Measurements from ENCODE around the gene RCAN3. TPM values are rescaled to one million over a fixed set of nuclear protein-coding genes. Genes with fewer than 3 reads are reported as not detected.

RCAN3 gene
- total and polyA plus RNA-seq, 10 of the 15 experiments (the other 5 are each of a cell fraction or from before 2014, with no cell fraction given), result 0.02 to 0.46 (median 0.06) TPM; not detected in 3

DNA sequence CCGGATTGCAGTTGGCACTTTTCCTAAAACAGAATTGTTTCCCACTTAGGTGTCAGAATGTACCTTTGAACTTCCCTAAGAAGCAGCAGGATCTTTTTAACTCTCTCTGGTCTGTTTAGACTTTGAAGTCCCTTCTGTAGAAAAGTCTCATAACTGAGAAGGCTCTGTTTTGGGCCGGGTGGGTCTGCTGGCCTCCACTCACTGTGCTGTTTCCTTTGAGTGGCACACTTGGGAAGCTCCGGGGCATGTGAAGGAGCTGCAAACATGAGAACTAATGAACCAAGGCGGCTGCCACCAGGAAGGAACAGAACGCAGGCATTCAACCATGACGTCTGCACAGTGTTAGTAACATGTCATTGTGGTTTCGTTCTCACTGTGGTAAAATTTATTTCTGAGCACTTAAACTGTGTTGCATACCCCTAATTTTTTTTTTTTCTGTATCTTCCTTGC, 33.8 kb downstream of the RCAN3 start (continued):
- TF ChIP-seq GABPA (IDR thresholded peaks at IDR 0.05; ENCODE audit: low read depth), result no peak
- 0 out of 4 replicates have a peak, but pooled peaks of 1 of the 2 experiments have one; percentile 9 for TF ChIP-seq SRF (IDR thresholded peaks at IDR 0.05; ENCODE audit: low read depth in 2 of 2, low read length in 2 of 2)
- TF ChIP-seq SPI1 (IDR thresholded peaks at IDR 0.05; ENCODE audit: borderline replicate concordance, insufficient read depth, low read depth, low read length), result 0 out of 2 replicates have a peak, but pooled peaks have one; percentile 15
- no peak for TF ChIP-seq TARDBP (IDR thresholded peaks at IDR 0.05; ENCODE audit: borderline replicate concordance)
- peak in 1 of 2 experiments; percentile 39; a peak in 1 of 4 replicates for TF ChIP-seq ETV6 (conservative IDR thresholded peaks at IDR 0.05 in 1 of 2, IDR thresholded peaks at IDR 0.05 in 1 of 2; ENCODE audit: borderline replicate concordance in 1 of 2, low read depth in 1 of 2)
- TF ChIP-seq TBL1XR1 (IDR thresholded peaks at IDR 0.05; ENCODE audit: low read depth, low read length), result no peak
- TF ChIP-seq, protein P1, sequence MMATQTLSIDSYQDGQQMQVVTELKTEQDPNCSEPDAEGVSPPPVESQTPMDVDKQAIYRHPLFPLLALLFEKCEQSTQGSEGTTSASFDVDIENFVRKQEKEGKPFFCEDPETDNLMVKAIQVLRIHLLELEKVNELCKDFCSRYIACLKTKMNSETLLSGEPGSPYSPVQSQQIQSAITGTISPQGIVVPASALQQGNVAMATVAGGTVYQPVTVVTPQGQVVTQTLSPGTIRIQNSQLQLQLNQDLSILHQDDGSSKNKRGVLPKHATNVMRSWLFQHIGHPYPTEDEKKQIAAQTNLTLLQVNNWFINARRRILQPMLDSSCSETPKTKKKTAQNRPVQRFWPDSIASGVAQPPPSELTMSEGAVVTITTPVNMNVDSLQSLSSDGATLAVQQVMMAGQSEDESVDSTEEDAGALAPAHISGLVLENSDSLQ (IDR thresholded peaks at IDR 0.05), result peak; percentile 49; the same call in 1 of the 2 replicates
- no peak for TF ChIP-seq EGR1 (IDR thresholded peaks at IDR 0.05; ENCODE audit: borderline replicate concordance in 1 of 2, low read depth in 2 of 2, low read length in 2 of 2)
- TF ChIP-seq TCF7 (IDR thresholded peaks at IDR 0.05; ENCODE audit: borderline replicate concordance), result no peak
- TF ChIP-seq MTA2 (IDR thresholded peaks at IDR 0.05; ENCODE audit: low read depth), result peak; percentile 60; the same call in 1 of the 2 replicates
- 0 out of 3 replicates have a peak, but pooled peaks have one; percentile 21 for TF ChIP-seq POU2F2 (IDR thresholded peaks at IDR 0.05; ENCODE audit: borderline replicate concordance, low read depth, low read length)
- TF ChIP-seq NR2C2 (IDR thresholded peaks at IDR 0.05; ENCODE audit: borderline replicate concordance, control insufficient read depth, insufficient read length, low read depth), result no peak
- TF ChIP-seq WRNIP1 (IDR thresholded peaks at IDR 0.05; ENCODE audit: borderline replicate concordance, low read depth, low read length), result no peak
- TF ChIP-seq ZNF274 (IDR thresholded peaks at IDR 0.05; ENCODE audit: insufficient read depth, insufficient read length), result no peak
- no peak for TF ChIP-seq ZBED1 (IDR thresholded peaks at IDR 0.05; ENCODE audit: borderline replicate concordance)
- TF ChIP-seq, protein P2, sequence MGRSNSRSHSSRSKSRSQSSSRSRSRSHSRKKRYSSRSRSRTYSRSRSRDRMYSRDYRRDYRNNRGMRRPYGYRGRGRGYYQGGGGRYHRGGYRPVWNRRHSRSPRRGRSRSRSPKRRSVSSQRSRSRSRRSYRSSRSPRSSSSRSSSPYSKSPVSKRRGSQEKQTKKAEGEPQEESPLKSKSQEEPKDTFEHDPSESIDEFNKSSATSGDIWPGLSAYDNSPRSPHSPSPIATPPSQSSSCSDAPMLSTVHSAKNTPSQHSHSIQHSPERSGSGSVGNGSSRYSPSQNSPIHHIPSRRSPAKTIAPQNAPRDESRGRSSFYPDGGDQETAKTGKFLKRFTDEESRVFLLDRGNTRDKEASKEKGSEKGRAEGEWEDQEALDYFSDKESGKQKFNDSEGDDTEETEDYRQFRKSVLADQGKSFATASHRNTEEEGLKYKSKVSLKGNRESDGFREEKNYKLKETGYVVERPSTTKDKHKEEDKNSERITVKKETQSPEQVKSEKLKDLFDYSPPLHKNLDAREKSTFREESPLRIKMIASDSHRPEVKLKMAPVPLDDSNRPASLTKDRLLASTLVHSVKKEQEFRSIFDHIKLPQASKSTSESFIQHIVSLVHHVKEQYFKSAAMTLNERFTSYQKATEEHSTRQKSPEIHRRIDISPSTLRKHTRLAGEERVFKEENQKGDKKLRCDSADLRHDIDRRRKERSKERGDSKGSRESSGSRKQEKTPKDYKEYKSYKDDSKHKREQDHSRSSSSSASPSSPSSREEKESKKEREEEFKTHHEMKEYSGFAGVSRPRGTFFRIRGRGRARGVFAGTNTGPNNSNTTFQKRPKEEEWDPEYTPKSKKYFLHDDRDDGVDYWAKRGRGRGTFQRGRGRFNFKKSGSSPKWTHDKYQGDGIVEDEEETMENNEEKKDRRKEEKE (IDR thresholded peaks at IDR 0.05), result no peak
- 0 out of 2 replicates have a peak, but pooled peaks have one; percentile 17 for TF ChIP-seq RFX5 (IDR thresholded peaks at IDR 0.05; ENCODE audit: low read depth, low read length)
- TF ChIP-seq BCL3 (IDR thresholded peaks at IDR 0.05; ENCODE audit: borderline replicate concordance, insufficient read depth, low read depth, low read length, poor library complexity, severe bottlenecking), result no peak
- TF ChIP-seq POLR2A (IDR thresholded peaks at IDR 0.05; ENCODE audit: low read depth, low read length), result no peak
- TF ChIP-seq HDAC2 (IDR thresholded peaks at IDR 0.05), result no peak
- TF ChIP-seq, protein P3, sequence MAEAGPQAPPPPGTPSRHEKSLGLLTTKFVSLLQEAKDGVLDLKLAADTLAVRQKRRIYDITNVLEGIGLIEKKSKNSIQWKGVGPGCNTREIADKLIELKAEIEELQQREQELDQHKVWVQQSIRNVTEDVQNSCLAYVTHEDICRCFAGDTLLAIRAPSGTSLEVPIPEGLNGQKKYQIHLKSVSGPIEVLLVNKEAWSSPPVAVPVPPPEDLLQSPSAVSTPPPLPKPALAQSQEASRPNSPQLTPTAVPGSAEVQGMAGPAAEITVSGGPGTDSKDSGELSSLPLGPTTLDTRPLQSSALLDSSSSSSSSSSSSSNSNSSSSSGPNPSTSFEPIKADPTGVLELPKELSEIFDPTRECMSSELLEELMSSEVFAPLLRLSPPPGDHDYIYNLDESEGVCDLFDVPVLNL (IDR thresholded peaks at IDR 0.05; ENCODE audit: low read depth, low read length), result no peak
- peak; percentile 100 for TF ChIP-seq PAX8 (IDR thresholded peaks at IDR 0.05)
- 0 out of 2 replicates have a peak, but pooled peaks have one; percentile 22 for TF ChIP-seq NBN (IDR thresholded peaks at IDR 0.05)
- no peak for TF ChIP-seq TAF1 (IDR thresholded peaks at IDR 0.05; ENCODE audit: borderline replicate concordance, low read depth, low read length)
- TF ChIP-seq MYC (IDR thresholded peaks at IDR 0.05; ENCODE audit: insufficient read depth, insufficient read length, insufficient replicate concordance, low read length, severe bottlenecking), result no peak
- no peak for TF ChIP-seq SIX5 (IDR thresholded peaks at IDR 0.05; ENCODE audit: low read depth, low read length, severe bottlenecking)

Measured in GM12878 (cell line).